Measurements from ENCODE around the gene TGFBR3. TPM values are rescaled to one million over a fixed set of nuclear protein-coding genes. Genes with fewer than 3 reads are reported as not detected.

The TGFBR3 gene
- total RNA-seq, 1 experiment from 2014 or later: 12.2 TPM

DNA sequence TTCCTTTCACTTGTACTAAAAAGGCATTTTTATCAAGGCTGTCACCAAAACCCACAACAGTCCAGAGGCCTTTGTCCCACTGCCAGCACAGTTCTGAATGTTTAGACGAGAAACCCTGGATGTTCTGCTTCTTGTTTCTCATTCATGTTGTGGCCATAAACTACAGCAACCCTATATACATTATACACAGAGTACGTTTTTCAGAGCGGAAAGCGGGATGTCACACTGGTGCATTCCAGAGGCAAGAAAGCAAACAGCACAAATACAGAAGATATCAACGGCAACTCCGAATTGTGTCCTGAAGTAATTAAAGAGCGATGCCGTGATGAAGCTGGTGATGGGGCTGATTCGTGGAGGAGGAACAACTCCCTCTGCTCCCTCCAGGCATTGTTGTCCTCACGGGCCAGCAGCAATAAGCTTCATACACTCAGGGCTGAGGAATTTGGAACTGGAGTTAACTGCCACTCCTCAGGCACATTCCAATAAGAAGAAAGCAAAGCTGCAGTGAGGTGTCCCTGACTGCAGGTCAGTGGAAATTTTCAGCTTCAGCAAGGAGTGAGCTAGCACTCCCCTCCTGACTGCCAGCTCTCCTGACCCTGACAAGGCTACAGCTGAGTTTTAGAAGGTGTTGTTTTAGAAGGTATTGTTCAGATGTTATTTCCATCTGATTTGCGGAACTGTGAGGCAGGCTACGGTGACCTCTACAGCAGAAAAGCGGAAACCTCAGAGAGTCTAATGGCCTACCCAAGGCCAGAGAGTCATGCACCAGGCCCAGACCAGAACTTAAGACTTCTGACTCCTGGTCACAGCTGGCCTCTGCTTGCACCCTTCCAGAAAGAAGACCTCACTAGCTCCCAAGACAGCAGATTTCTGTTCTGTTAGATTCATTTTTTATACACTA is 149.0 kb downstream of the TGFBR3 start:
- Histone ChIP-seq H3K4me3 (ENCODE audit: low read depth, low read length) (no peak overlapping the region), H3K9me3 (no peaks in the 10 kb centered on the region), H3K4me1 (peaks cover 37% of the 10 kb centered on the region), H3K36me3 (ENCODE audit: control insufficient read depth, insufficient read depth, low read length) (no peaks in the 10 kb centered on the region), H3K27me3 (replicated peaks; ENCODE audit: control insufficient read depth, insufficient read depth, low read length) (no peaks in the 10 kb centered on the region)
- peak; percentile 77 to 86 for DNase-seq
- Mint-ChIP-seq H3K36me3 (ENCODE audit: insufficient read depth, unreplicated experiment) (peaks cover 5% of the 10 kb centered on the region), H3K4me3 (ENCODE audit: unreplicated experiment) (peak overlapping the region; percentile 57), H3K27me3 (ENCODE audit: insufficient read depth, unreplicated experiment) (no peaks in the 10 kb centered on the region), H3K9me3 (ENCODE audit: unreplicated experiment) (peaks cover 10% of the 10 kb centered on the region), H3K4me1 (ENCODE audit: low read depth, unreplicated experiment) (peaks cover 29% of the 10 kb centered on the region), H3K27ac (ENCODE audit: unreplicated experiment) (peak overlapping the region; percentile 97)
- intact Hi-C loops (cut with micrococcal nuclease; ENCODE audit: unreplicated experiment): loop anchor here (2.0 to 5.0 kb wide), 4 partner anchors 90 to 225 kb away; partner anchors contain the start of gene TGFBR3
- BruUV-seq (replicated peaks): TSS peak; percentile 96
- POLR2A ChIA-PET: interaction anchor here (0.8 kb wide), 1 partner anchor 125 kb away, joined by 5 read pairs; no protein-coding TSS in a partner anchor
- CTCF ChIA-PET: interaction anchor here (0.7 to 1.4 kb wide), 3 partner anchors 54 to 182 kb away, joined by 3 to 4 read pairs (median 3); no protein-coding TSS in a partner anchor
- TF ChIP-seq, protein P1, sequence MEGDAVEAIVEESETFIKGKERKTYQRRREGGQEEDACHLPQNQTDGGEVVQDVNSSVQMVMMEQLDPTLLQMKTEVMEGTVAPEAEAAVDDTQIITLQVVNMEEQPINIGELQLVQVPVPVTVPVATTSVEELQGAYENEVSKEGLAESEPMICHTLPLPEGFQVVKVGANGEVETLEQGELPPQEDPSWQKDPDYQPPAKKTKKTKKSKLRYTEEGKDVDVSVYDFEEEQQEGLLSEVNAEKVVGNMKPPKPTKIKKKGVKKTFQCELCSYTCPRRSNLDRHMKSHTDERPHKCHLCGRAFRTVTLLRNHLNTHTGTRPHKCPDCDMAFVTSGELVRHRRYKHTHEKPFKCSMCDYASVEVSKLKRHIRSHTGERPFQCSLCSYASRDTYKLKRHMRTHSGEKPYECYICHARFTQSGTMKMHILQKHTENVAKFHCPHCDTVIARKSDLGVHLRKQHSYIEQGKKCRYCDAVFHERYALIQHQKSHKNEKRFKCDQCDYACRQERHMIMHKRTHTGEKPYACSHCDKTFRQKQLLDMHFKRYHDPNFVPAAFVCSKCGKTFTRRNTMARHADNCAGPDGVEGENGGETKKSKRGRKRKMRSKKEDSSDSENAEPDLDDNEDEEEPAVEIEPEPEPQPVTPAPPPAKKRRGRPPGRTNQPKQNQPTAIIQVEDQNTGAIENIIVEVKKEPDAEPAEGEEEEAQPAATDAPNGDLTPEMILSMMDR (IDR thresholded peaks at IDR 0.05; ENCODE audit: insufficient read depth in 1 of 2, low read depth in 1 of 2, low read length in 1 of 2, severe bottlenecking in 1 of 2, unreplicated experiment in 1 of 2): no peak

DNA sequence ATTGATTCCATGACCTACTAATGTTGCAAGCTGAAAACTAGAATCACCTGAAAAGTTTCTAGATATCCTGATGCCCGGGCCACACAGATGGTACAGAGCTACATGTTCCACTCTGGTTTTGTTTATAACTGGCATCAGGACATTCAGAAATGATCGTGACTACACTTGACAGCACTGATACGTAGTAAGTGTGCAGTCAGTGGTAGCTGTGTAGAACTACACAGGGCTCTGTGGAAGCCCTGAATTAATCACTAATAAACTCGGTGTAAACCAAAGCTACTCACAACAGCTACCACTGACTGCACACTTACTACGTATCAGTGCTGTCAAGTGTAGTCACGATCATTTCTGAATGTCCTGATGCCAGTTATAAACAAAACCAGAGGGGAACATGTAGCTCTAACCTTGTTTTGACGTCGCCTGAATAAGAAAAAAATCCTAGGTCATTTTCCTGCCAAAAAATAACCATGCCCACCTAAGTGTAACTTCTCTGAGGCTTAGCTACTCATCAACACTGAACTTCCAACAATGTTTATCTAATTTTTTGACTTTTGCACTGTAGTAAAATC is 149.7 kb downstream of the TGFBR3 start:
- ChIA-PET CTCF (interaction anchor here (0.9 to 1.4 kb wide), 2 partner anchors 176 to 181 kb away, joined by 3 to 4 read pairs; no protein-coding TSS in a partner anchor), POLR2A (no interaction called here)
- H3K4me3 ChIP-seq (ENCODE audit: low read depth, low read length): no peak overlapping the region
- Mint-ChIP-seq H3K27me3 (ENCODE audit: insufficient read depth, unreplicated experiment) (no peaks in the 10 kb centered on the region), H3K4me1 (ENCODE audit: low read depth, unreplicated experiment) (peaks cover 23% of the 10 kb centered on the region), H3K4me3 (ENCODE audit: unreplicated experiment) (peak overlapping the region; percentile 57), H3K27ac (ENCODE audit: unreplicated experiment) (peak overlapping the region; percentile 97), H3K9me3 (ENCODE audit: unreplicated experiment) (peaks cover 10% of the 10 kb centered on the region), H3K36me3 (ENCODE audit: insufficient read depth, unreplicated experiment) (peaks cover 5% of the 10 kb centered on the region)
- H3K36me3 ChIP-seq (ENCODE audit: control insufficient read depth, insufficient read depth, low read length): no peaks in the 10 kb centered on the region
- TF ChIP-seq, protein P1 (IDR thresholded peaks at IDR 0.05; ENCODE audit: insufficient read depth in 1 of 2, low read depth in 1 of 2, low read length in 1 of 2, severe bottlenecking in 1 of 2, unreplicated experiment in 1 of 2): no peak
- intact Hi-C loops (cut with micrococcal nuclease; ENCODE audit: unreplicated experiment): loop anchor here (2.0 to 5.0 kb wide), 4 partner anchors 91 to 224 kb away; partner anchors contain the start of gene TGFBR3
- DNase-seq: no peak
- peaks cover 37% of the 10 kb centered on the region for H3K4me1 ChIP-seq
- H3K27me3 ChIP-seq (replicated peaks; ENCODE audit: control insufficient read depth, insufficient read depth, low read length): no peaks in the 10 kb centered on the region
- no peaks in the 10 kb centered on the region for H3K9me3 ChIP-seq
- BruUV-seq (replicated peaks): no TSS peak

GRCh38 chr1:91735266-91735845 is 150.6 kb downstream of the TGFBR3 start:
- peaks cover 23% of the 10 kb centered on the region for H3K4me1 Mint-ChIP-seq (ENCODE audit: low read depth, unreplicated experiment)
- no peak overlapping the region for H3K4me3 Mint-ChIP-seq (ENCODE audit: unreplicated experiment)
- H3K36me3 Mint-ChIP-seq (ENCODE audit: insufficient read depth, unreplicated experiment): peaks cover 5% of the 10 kb centered on the region
- no peaks in the 10 kb centered on the region for H3K27me3 Mint-ChIP-seq (ENCODE audit: insufficient read depth, unreplicated experiment)
- Histone ChIP-seq H3K4me3 (ENCODE audit: low read depth, low read length) (no peak overlapping the region), H3K36me3 (ENCODE audit: control insufficient read depth, insufficient read depth, low read length) (no peaks in the 10 kb centered on the region), H3K9me3 (no peaks in the 10 kb centered on the region), H3K27me3 (replicated peaks; ENCODE audit: control insufficient read depth, insufficient read depth, low read length) (no peaks in the 10 kb centered on the region), H3K4me1 (peaks cover 37% of the 10 kb centered on the region)
- peak overlapping the region; percentile 50 for H3K27ac Mint-ChIP-seq (ENCODE audit: unreplicated experiment)
- intact Hi-C loops (cut with micrococcal nuclease; ENCODE audit: unreplicated experiment): loop anchor here (5.0 kb wide), 3 partner anchors 92 to 223 kb away; partner anchors contain the start of gene TGFBR3
- ChIA-PET POLR2A (no interaction called here), CTCF (no interaction called here)
- DNase-seq: peak; percentile 12 to 40
- TF ChIP-seq, protein P1 (IDR thresholded peaks at IDR 0.05; ENCODE audit: insufficient read depth in 1 of 2, low read depth in 1 of 2, low read length in 1 of 2, severe bottlenecking in 1 of 2, unreplicated experiment in 1 of 2): no peak
- H3K9me3 Mint-ChIP-seq (ENCODE audit: unreplicated experiment): peaks cover 10% of the 10 kb centered on the region
- BruUV-seq (replicated peaks): no TSS peak
